HCT116 (cell line): Measurements from ENCODE around the gene YWHAQ. TPM values are rescaled to one million over a fixed set of nuclear protein-coding genes. Genes with fewer than 3 reads are reported as not detected.

Source experiments
- ATAC-seq: fragments of 200-7000 bp; cut with Tn5 transposase; 2 replicates; pipeline ENCODE4 v1.9.1; 2020; ENCODE audit warnings: mild to moderate bottlenecking, moderate library complexity
- BruUV-seq: library from RNA; stranded (reverse); fragments of 400-500 nt; replicated peaks from 2 replicates; lab custom pipeline; 2021; lab: Mats Ljungman, UMichigan
- CTCF ChIA-PET: fragments of 300-600 bp; sonication (Branson Sonifier 250); formaldehyde crosslinking; loops from one replicate; lab custom pipeline; 2021; ENCODE audit warnings: antibody characterized with exemption; lab: Charles Lee
- POLR2A ChIA-PET: fragments of 300-600, 350-600 bp; sonication (Branson Sonifier 250); formaldehyde crosslinking; loops from one replicate; lab custom pipeline; 2021; ENCODE audit warnings: antibody characterized with exemption; lab: Charles Lee
- RAD21 ChIA-PET, 2 experiments: fragments of 300-600 bp; sonication (Branson Sonifier 250); formaldehyde crosslinking; loops; one replicate each; lab custom pipeline; 2023; ENCODE audit warnings: low total read pairs in 2 of 2; ENCODE audit not compliant: uncharacterized antibody in 2 of 2, unreplicated experiment in 2 of 2, low non-redundant PET in 1 of 2; lab: Charles Lee
- DNase-seq: peaks from one replicate; pipeline ENCODE4 v3.0.0-alpha.2; 2010; ENCODE audit warnings: low read depth, low spot score
- H2AFZ ChIP-seq: fragments of 200-600 bp; shearing (Covaris generic), sonication (generic); 2 replicates; pipeline ENCODE4 v1.6.1; 2017; ENCODE audit warnings: low read depth, mixed run types, mixed read lengths, antibody characterized with exemption, low read length; ENCODE audit not compliant: poor library complexity, severe bottlenecking
- H3K27ac ChIP-seq: 2 replicates; pipeline ENCODE4 v1.5.1; 2012; ENCODE audit warnings: low read depth, low read length
- H3K27me3 ChIP-seq: fragments of 200-600 bp; sonication (generic); 2 replicates; pipeline ENCODE4 v1.6.1; 2016; ENCODE audit warnings: mixed run types, low read length, mixed read lengths; ENCODE audit not compliant: insufficient read depth
- H3K36me3 ChIP-seq, 2 experiments: fragments of 200-500 bp in 1 of 2; fragments of 200-600 bp in 1 of 2; sonication (Bioruptor generic) in 1 of 2; sonication (generic) in 1 of 2; 2 replicates each; pipeline versions ENCODE4 v1.5.1 to v1.6.1; 2014 to 2016; ENCODE audit warnings: low read length in 2 of 2, inconsistent platforms in 1 of 2, mixed read lengths in 1 of 2, mixed run types in 1 of 2; ENCODE audit not compliant: insufficient read depth in 2 of 2, control insufficient read depth in 1 of 2
- H3K4me1 ChIP-seq, 2 experiments: fragments of 200-600 bp in 1 of 2; sonication (generic) in 1 of 2; 2 replicates each; pipeline versions ENCODE4 v1.5.1 to v1.6.1; 2012 to 2017; ENCODE audit warnings: low read length in 2 of 2, inconsistent platforms in 1 of 2, mild to moderate bottlenecking in 1 of 2, mixed read lengths in 1 of 2, mixed run types in 1 of 2, moderate library complexity in 1 of 2; ENCODE audit not compliant: insufficient read depth in 2 of 2, control insufficient read depth in 1 of 2
- H3K4me2 ChIP-seq: fragments of 200-600 bp; sonication (generic); 2 replicates; pipeline ENCODE4 v1.6.1; 2017; ENCODE audit warnings: mixed run types, low read length, mixed read lengths
- H3K4me3 ChIP-seq, 2 experiments: fragments of 200-600 bp in 1 of 2; sonication (generic) in 1 of 2; replicated peaks in 1 of 2; 2 replicates each; pipeline ENCODE4 v1.5.1; 2011 to 2016; ENCODE audit warnings: low read length in 2 of 2, control low read depth in 1 of 2, low read depth in 1 of 2, mild to moderate bottlenecking in 1 of 2, mixed read lengths in 1 of 2, mixed run types in 1 of 2
- H3K79me2 ChIP-seq: fragments of 200-600 bp; sonication (generic); 2 replicates; pipeline ENCODE4 v1.6.1; 2017; ENCODE audit warnings: mild to moderate bottlenecking, mixed run types, low read length, moderate library complexity, mixed read lengths; ENCODE audit not compliant: insufficient read depth
- H3K9ac ChIP-seq: fragments of 200-600 bp; sonication (generic); 2 replicates; pipeline ENCODE4 v1.6.1; 2016; ENCODE audit warnings: low read length, mixed read lengths
- H3K9me2 ChIP-seq: fragments of 200-600 bp; sonication (generic), shearing (Covaris generic); 2 replicates; pipeline ENCODE4 v1.6.1; 2017; ENCODE audit warnings: mixed run types, mild to moderate bottlenecking, moderate library complexity; ENCODE audit not compliant: insufficient read depth
- H3K9me3 ChIP-seq, 2 experiments: fragments of 200-500 bp in 1 of 2; fragments of 200-600 bp in 1 of 2; sonication (Bioruptor generic) in 1 of 2; sonication (generic) in 1 of 2; 2 replicates each; pipeline ENCODE4 v1.6.1; 2014 to 2017; ENCODE audit warnings: low read length in 2 of 2, mixed read lengths in 2 of 2, inconsistent platforms in 1 of 2, low read depth in 1 of 2, mild to moderate bottlenecking in 1 of 2, mixed run types in 1 of 2, moderate library complexity in 1 of 2; ENCODE audit not compliant: control insufficient read depth in 1 of 2, insufficient read depth in 1 of 2
- H4K20me1 ChIP-seq: fragments of 200-600 bp; sonication (generic), shearing (Covaris generic); 2 replicates; pipeline ENCODE4 v1.6.1; 2017; ENCODE audit warnings: mixed run types, mild to moderate bottlenecking, moderate library complexity; ENCODE audit not compliant: insufficient read depth
- YY1 ChIP-seq: IDR thresholded peaks from 2 replicates; pipeline ENCODE4 v1.6.1; 2011; ENCODE audit warnings: low read length, low read depth, moderate library complexity, mild to moderate bottlenecking; ENCODE audit not compliant: insufficient replicate concordance; ENCODE audit errors: extremely low read depth
- intact Hi-C: fragments of 100-400 bp; cut with micrococcal nuclease; formaldehyde crosslinking; loops from 2 replicates; pipeline ENCODE4 v1.10.0; 2022
- total RNA-seq: library from RNA; stranded (reverse); gene quantifications from one replicate; pipeline ENCODE4 v1.2.1, GENCODE V29; 2021; ENCODE audit not compliant: unreplicated experiment
- TF ChIP-seq, protein P1 (sequence below): IDR thresholded peaks from 2 replicates; pipeline ENCODE4 v1.6.1; 2012; ENCODE audit warnings: low read depth
- TF ChIP-seq, protein P2 (sequence below), 3 experiments: fragments of 200-600 bp in 1 of 3; sonication (generic) in 1 of 3; IDR thresholded peaks in 2 of 3; conservative IDR thresholded peaks in 1 of 3; 2 replicates each; pipeline ENCODE4 v1.5.1; 2012 to 2017; ENCODE audit warnings: low read depth in 2 of 3, low read length in 2 of 3, antibody characterized with exemption in 1 of 3, borderline replicate concordance in 1 of 3, control low read depth in 1 of 3, mild to moderate bottlenecking in 1 of 3, mixed read lengths in 1 of 3, mixed run types in 1 of 3, moderate library complexity in 1 of 3; ENCODE audit not compliant: insufficient read depth in 1 of 3

YWHAQ gene
- total RNA-seq, 1 experiment from 2014 or later: 365 TPM

DNA sequence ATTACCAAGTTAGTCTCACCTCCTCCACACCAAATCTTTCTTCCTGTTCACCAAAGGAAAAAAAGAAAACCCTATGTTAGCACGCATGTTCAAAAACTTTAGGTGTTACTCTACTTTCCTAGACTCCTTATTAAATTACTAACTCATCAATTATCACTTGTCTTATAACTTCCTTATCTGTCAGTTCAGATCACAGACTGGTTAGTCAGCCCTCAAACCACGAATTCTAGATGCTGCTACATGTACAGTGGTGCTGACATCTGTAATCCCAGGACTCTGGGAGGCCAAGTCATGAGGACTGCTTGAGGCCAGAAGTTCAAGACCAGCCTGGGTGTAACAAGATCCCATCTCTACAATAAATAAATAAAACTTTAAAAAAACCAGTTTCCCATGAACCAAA is 3.5 kb downstream of the YWHAQ start:
- no peak overlapping the region for H3K9ac ChIP-seq
- H3K4me1 ChIP-seq: peaks cover 12 to 25% of the 10 kb centered on the region in 2 experiments; a peak in 3 of 4 replicates
- H3K79me2 ChIP-seq: peaks cover 81% of the 10 kb centered on the region
- H3K4me2 ChIP-seq: no peak overlapping the region
- no peak overlapping the region for H2AFZ ChIP-seq
- ATAC-seq (no peak), DNase-seq (no peak)
- ChIA-PET RAD21 (no interaction called here), CTCF (no interaction called here), POLR2A (no interaction called here)
- H3K4me3 ChIP-seq: no peak overlapping the region
- H3K9me2 ChIP-seq: no peaks in the 10 kb centered on the region
- H3K9me3 ChIP-seq: no peaks in the 10 kb centered on the region
- peaks cover 43% of the 10 kb centered on the region for H4K20me1 ChIP-seq
- no peak overlapping the region for H3K27ac ChIP-seq
- BruUV-seq: no TSS peak
- intact Hi-C loops: no loop called here
- TF ChIP-seq, protein P1, sequence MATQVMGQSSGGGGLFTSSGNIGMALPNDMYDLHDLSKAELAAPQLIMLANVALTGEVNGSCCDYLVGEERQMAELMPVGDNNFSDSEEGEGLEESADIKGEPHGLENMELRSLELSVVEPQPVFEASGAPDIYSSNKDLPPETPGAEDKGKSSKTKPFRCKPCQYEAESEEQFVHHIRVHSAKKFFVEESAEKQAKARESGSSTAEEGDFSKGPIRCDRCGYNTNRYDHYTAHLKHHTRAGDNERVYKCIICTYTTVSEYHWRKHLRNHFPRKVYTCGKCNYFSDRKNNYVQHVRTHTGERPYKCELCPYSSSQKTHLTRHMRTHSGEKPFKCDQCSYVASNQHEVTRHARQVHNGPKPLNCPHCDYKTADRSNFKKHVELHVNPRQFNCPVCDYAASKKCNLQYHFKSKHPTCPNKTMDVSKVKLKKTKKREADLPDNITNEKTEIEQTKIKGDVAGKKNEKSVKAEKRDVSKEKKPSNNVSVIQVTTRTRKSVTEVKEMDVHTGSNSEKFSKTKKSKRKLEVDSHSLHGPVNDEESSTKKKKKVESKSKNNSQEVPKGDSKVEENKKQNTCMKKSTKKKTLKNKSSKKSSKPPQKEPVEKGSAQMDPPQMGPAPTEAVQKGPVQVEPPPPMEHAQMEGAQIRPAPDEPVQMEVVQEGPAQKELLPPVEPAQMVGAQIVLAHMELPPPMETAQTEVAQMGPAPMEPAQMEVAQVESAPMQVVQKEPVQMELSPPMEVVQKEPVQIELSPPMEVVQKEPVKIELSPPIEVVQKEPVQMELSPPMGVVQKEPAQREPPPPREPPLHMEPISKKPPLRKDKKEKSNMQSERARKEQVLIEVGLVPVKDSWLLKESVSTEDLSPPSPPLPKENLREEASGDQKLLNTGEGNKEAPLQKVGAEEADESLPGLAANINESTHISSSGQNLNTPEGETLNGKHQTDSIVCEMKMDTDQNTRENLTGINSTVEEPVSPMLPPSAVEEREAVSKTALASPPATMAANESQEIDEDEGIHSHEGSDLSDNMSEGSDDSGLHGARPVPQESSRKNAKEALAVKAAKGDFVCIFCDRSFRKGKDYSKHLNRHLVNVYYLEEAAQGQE: no peak
- TF ChIP-seq, protein P2, sequence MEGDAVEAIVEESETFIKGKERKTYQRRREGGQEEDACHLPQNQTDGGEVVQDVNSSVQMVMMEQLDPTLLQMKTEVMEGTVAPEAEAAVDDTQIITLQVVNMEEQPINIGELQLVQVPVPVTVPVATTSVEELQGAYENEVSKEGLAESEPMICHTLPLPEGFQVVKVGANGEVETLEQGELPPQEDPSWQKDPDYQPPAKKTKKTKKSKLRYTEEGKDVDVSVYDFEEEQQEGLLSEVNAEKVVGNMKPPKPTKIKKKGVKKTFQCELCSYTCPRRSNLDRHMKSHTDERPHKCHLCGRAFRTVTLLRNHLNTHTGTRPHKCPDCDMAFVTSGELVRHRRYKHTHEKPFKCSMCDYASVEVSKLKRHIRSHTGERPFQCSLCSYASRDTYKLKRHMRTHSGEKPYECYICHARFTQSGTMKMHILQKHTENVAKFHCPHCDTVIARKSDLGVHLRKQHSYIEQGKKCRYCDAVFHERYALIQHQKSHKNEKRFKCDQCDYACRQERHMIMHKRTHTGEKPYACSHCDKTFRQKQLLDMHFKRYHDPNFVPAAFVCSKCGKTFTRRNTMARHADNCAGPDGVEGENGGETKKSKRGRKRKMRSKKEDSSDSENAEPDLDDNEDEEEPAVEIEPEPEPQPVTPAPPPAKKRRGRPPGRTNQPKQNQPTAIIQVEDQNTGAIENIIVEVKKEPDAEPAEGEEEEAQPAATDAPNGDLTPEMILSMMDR (IDR thresholded peaks at IDR 0.05 in 2 of 3, conservative IDR thresholded peaks at IDR 0.05 in 1 of 3; ENCODE audit: borderline replicate concordance in 1 of 3, insufficient read depth in 1 of 3, low read depth in 2 of 3, low read length in 2 of 3): no peak
- no peak for TF ChIP-seq YY1
- peaks cover 6 to 43% of the 10 kb centered on the region in 2 experiments for H3K36me3 ChIP-seq
- H3K27me3 ChIP-seq: no peaks in the 10 kb centered on the region
